MM.1S (cell line): Measurements from ENCODE around the gene KYAT1.

Experiments used
- DNase-seq: peaks from one replicate; pipeline ENCODE4 v3.0.0-alpha.2; 2015
- H2AFZ ChIP-seq: fragments of 300-600 bp; sonication (generic); 2 replicates; pipeline ENCODE4 v1.6.0; 2016; ENCODE audit warnings: antibody characterized with exemption, low read length
- H3F3A ChIP-seq: fragments of 300-600 bp; sonication (generic); 2 replicates; pipeline ENCODE4 v1.6.1; 2016; ENCODE audit warnings: mild to moderate bottlenecking, antibody characterized with exemption, low read length, moderate library complexity, mixed read lengths; ENCODE audit not compliant: insufficient read depth
- H3K27ac ChIP-seq: fragments of 300-600 bp; sonication (generic); 2 replicates; pipeline ENCODE4 v1.5.1; 2016; ENCODE audit warnings: mild to moderate bottlenecking, low read length
- H3K27me3 ChIP-seq: fragments of 300-600 bp; sonication (generic); replicated peaks from 2 replicates; pipeline ENCODE4 v1.6.0; 2016; ENCODE audit warnings: low read length; ENCODE audit not compliant: insufficient read depth
- H3K36me3 ChIP-seq: fragments of 300-600 bp; sonication (generic); replicated peaks from 2 replicates; pipeline ENCODE4 v1.6.1; 2016; ENCODE audit warnings: mild to moderate bottlenecking, low read length, mixed read lengths; ENCODE audit not compliant: insufficient read depth
- H3K4me1 ChIP-seq: fragments of 300-600 bp; sonication (generic); 2 replicates; pipeline ENCODE4 v1.6.1; 2016; ENCODE audit warnings: low read length, mixed read lengths
- H3K4me2 ChIP-seq: fragments of 300-600 bp; sonication (generic); 2 replicates; pipeline ENCODE4 v1.6.0; 2016; ENCODE audit warnings: low read depth, low read length
- H3K4me3 ChIP-seq: fragments of 300-600 bp; sonication (generic); 2 replicates; pipeline ENCODE4 v1.5.1; 2016; ENCODE audit warnings: low read length, mixed read lengths
- H3K79me2 ChIP-seq: fragments of 300-600 bp; sonication (generic); 2 replicates; pipeline ENCODE4 v1.6.1; 2016; ENCODE audit warnings: mixed run types, low read length, mixed read lengths
- H3K9ac ChIP-seq: fragments of 300-600 bp; sonication (generic); 2 replicates; pipeline ENCODE4 v1.6.1; 2016; ENCODE audit warnings: low read length, mixed read lengths
- H3K9me2 ChIP-seq: fragments of 300-600 bp; sonication (generic); replicated peaks from 2 replicates; pipeline ENCODE4 v1.6.1; 2016; ENCODE audit warnings: mild to moderate bottlenecking, low read length, mixed read lengths; ENCODE audit not compliant: insufficient read depth
- H3K9me3 ChIP-seq: fragments of 300-600 bp; sonication (generic); replicated peaks from 2 replicates; pipeline ENCODE4 v1.6.1; 2016; ENCODE audit warnings: mild to moderate bottlenecking, low read length, mixed read lengths; ENCODE audit not compliant: insufficient read depth
- H4K20me1 ChIP-seq: fragments of 300-600 bp; sonication (generic); 2 replicates; pipeline ENCODE4 v1.6.1; 2016; ENCODE audit warnings: mild to moderate bottlenecking, low read length, moderate library complexity, mixed read lengths; ENCODE audit not compliant: insufficient read depth
- CTCF ChIP-seq: fragments of 300-600 bp; sonication (generic); IDR thresholded peaks from 2 replicates; pipeline ENCODE4 v1.5.1; 2016; ENCODE audit warnings: antibody characterized with exemption, low read length, mixed read lengths
- EZH2 ChIP-seq: fragments of 300-600 bp; sonication (generic); optimal IDR thresholded peaks from 2 replicates; pipeline ENCODE3; 2017; ENCODE audit warnings: low read depth, mild to moderate bottlenecking, antibody characterized with exemption, low read length, mixed read lengths
- EZH2phosphoT487 ChIP-seq: fragments of 300-600 bp; sonication (generic); IDR thresholded peaks from 2 replicates; pipeline ENCODE4 v1.6.1; 2018; ENCODE audit warnings: antibody characterized with exemption, low read length

Gene KYAT1

GRCh38 chr9:128809831-128810230 lies 71.9 kb downstream of the KYAT1 start:
- Histone ChIP-seq H3K4me3 (no peak overlapping the region), H3K9me2 (no peaks in the 10 kb centered on the region), H3K79me2 (no peaks in the 10 kb centered on the region), H4K20me1 (no peaks in the 10 kb centered on the region), H3K4me2 (no peak overlapping the region), H3K27me3 (no peaks in the 10 kb centered on the region), H3K9ac (no peak overlapping the region), H3K4me1 (no peaks in the 10 kb centered on the region), H3K36me3 (no peaks in the 10 kb centered on the region), H3K27ac (no peak overlapping the region), H3K9me3 (no peaks in the 10 kb centered on the region), H3F3A (no peaks in the 10 kb centered on the region), H2AFZ (no peak overlapping the region)
- DNase-seq: no peak
- TF ChIP-seq EZH2phosphoT487: no peak
- TF ChIP-seq CTCF: no peak
- TF ChIP-seq EZH2: no peak

- Histone ChIP-seq H3K79me2 (no peaks in the 10 kb centered on the region), H3K36me3 (no peaks in the 10 kb centered on the region), H3K4me2 (no peak overlapping the region), H3K9me3 (no peaks in the 10 kb centered on the region), H3F3A (no peaks in the 10 kb centered on the region), H3K4me3 (no peak overlapping the region), H4K20me1 (no peaks in the 10 kb centered on the region), H3K27me3 (no peaks in the 10 kb centered on the region), H3K4me1 (no peaks in the 10 kb centered on the region), H2AFZ (no peak overlapping the region), H3K27ac (no peak overlapping the region), H3K9ac (no peak overlapping the region), H3K9me2 (no peaks in the 10 kb centered on the region)
- TF ChIP-seq CTCF (no peak), EZH2phosphoT487 (no peak), EZH2 (no peak)
- no peak for DNase-seq
Measured at GRCh38 chr9:128809036-128809599, 72.6 kb downstream of the KYAT1 start.

- H3K4me3 ChIP-seq: no peak overlapping the region
- H3K4me1 ChIP-seq: no peaks in the 10 kb centered on the region
- H3F3A ChIP-seq: no peaks in the 10 kb centered on the region
- no peak overlapping the region for H3K27ac ChIP-seq
- no peaks in the 10 kb centered on the region for H3K9me2 ChIP-seq
- no peak overlapping the region for H3K4me2 ChIP-seq
- H3K36me3 ChIP-seq: no peaks in the 10 kb centered on the region
- H3K79me2 ChIP-seq: no peaks in the 10 kb centered on the region
- H3K27me3 ChIP-seq: no peaks in the 10 kb centered on the region
- no peaks in the 10 kb centered on the region for H4K20me1 ChIP-seq
- no peak overlapping the region for H3K9ac ChIP-seq
- H3K9me3 ChIP-seq: no peaks in the 10 kb centered on the region
- TF ChIP-seq CTCF: no peak
- TF ChIP-seq EZH2phosphoT487: no peak
- no peak for TF ChIP-seq EZH2
- H2AFZ ChIP-seq: no peak overlapping the region
- no peak for DNase-seq
Measured at GRCh38 chr9:128808543-128808942, 73.2 kb downstream of the KYAT1 start.
